IPS-15b (cell line): Measurements from ENCODE around the gene SLC13A3.

ENCODE experiments used
- H3K27me3 ChIP-seq: one replicate; pipeline ENCODE4 v1.6.1; 2013; ENCODE audit warnings: low read length; ENCODE audit not compliant: control insufficient read depth, insufficient read depth
- H3K36me3 ChIP-seq: one replicate; pipeline ENCODE4 v1.6.1; 2013; ENCODE audit warnings: low read length; ENCODE audit not compliant: control insufficient read depth, insufficient read depth
- H3K4me1 ChIP-seq: one replicate; pipeline ENCODE4 v1.6.1; 2013; ENCODE audit warnings: mild to moderate bottlenecking, low read length; ENCODE audit not compliant: control insufficient read depth, insufficient read depth
- H3K4me3 ChIP-seq: one replicate; pipeline ENCODE4 v1.5.1; 2013; ENCODE audit warnings: low read depth, low read length
- H3K9ac ChIP-seq: one replicate; pipeline ENCODE4 v1.6.1; 2013; ENCODE audit warnings: low read depth, mild to moderate bottlenecking, low read length
- H3K9me3 ChIP-seq: one replicate; pipeline ENCODE4 v1.6.1; 2013; ENCODE audit warnings: mild to moderate bottlenecking, low read length; ENCODE audit not compliant: control insufficient read depth, insufficient read depth

SLC13A3 gene

DNA sequence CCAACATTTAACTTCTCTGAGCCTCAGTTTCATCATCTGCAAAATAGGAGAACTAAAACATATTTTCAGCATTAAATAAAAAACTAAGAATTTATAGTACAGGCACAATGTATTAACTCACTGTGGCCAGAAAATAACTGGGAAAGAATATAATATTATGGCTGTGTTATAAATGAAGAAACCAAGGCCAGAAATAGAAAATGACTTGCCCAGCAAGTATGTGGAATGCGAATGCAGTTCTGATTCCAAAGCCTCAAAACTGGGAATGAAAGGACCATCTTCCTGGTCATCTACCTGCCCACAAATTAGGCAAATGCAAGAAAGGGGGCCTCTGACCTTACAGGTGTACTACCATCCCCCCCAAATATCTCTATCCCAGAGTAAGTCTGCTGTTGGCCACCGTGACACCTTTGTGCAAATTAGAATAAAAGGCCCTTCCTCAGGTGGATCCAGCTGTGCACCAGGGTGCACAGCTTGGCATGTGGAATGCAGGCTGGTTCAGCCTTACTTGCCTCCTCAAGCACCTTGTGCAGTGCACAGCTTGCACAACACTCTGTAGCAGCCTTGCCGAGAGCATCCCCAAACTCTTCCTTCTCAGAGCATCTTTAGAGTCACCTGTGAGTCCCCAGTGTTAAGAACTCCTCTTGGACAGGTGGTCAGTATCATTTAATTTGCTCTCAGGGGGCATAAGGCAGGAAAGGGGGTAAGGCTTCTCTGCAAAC, 4.4 kb downstream of the SLC13A3 start:
- Histone ChIP-seq H3K4me1 (no peaks in the 10 kb centered on the region), H3K27me3 (peaks cover 21% of the 10 kb centered on the region), H3K9ac (no peak overlapping the region)

GRCh38 chr20:46646122-46646521, 5.1 kb downstream of the SLC13A3 start:
- no peak overlapping the region for H3K4me3 ChIP-seq

More for the DNA sequence above, 4.4 kb downstream of the SLC13A3 start:
- Histone ChIP-seq H3K9me3 (no peaks in the 10 kb centered on the region), H3K4me3 (no peak overlapping the region), H3K36me3 (no peaks in the 10 kb centered on the region)

DNA sequence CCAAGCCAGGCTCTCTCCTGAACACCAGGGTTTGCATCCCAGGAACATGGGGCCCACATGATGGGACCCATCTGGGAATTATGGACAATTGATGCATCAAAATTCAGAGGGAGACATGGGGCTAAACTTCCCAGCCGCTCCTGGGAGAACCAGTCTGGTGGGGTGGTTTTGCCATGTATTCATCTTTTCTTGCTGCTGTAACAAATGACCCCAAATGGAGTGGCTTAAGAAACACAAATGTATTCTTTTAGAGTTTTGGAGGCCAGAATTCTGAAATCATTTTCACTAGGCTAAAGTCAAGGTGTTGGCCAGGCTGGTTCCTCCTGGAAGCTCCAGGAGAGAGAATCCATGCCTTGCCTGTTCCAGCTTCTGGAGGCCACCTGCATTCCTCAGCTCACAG, 6.5 kb downstream of the SLC13A3 start:
- Histone ChIP-seq H3K36me3 (no peaks in the 10 kb centered on the region), H3K9me3 (no peaks in the 10 kb centered on the region)

More at GRCh38 chr20:46646122-46646521, 5.1 kb downstream of the SLC13A3 start:
- H3K4me1 ChIP-seq: no peaks in the 10 kb centered on the region
- H3K27me3 ChIP-seq: peaks cover 17% of the 10 kb centered on the region
- no peaks in the 10 kb centered on the region for H3K9me3 ChIP-seq
- no peak overlapping the region for H3K9ac ChIP-seq
- no peaks in the 10 kb centered on the region for H3K36me3 ChIP-seq

GRCh38 chr20:46644160-46644559, 7.1 kb downstream of the SLC13A3 start:
- no peaks in the 10 kb centered on the region for H3K4me1 ChIP-seq
- H3K4me3 ChIP-seq: no peak overlapping the region
- H3K9ac ChIP-seq: no peak overlapping the region
- H3K9me3 ChIP-seq: no peaks in the 10 kb centered on the region
- H3K36me3 ChIP-seq: no peaks in the 10 kb centered on the region
- H3K27me3 ChIP-seq: no peaks in the 10 kb centered on the region

More for the DNA sequence above, 6.5 kb downstream of the SLC13A3 start:
- Histone ChIP-seq H3K9ac (no peak overlapping the region), H3K27me3 (peaks cover 4% of the 10 kb centered on the region), H3K4me3 (no peak overlapping the region), H3K4me1 (no peaks in the 10 kb centered on the region)

DNA sequence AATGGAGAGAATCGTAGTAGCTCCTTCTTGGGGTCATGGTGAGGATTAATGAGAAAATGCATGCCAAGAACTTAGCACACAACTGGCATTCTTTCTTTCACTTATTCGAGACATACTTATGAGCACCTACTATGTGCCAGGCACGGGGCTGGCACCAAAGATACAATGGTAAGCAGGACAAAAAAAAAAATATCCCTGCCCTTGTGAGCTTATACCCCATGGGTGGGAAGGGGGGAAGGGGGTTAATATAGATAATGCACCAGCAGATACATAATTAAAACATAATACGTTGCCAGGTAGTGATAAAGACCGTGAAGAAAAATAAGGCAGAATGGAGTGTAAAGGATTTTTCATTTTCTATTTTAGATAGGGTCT, 8.3 kb downstream of the SLC13A3 start:
- Histone ChIP-seq H3K36me3 (no peaks in the 10 kb centered on the region), H3K27me3 (no peaks in the 10 kb centered on the region), H3K4me3 (no peak overlapping the region), H3K4me1 (no peaks in the 10 kb centered on the region), H3K9me3 (no peaks in the 10 kb centered on the region), H3K9ac (no peak overlapping the region)

DNA sequence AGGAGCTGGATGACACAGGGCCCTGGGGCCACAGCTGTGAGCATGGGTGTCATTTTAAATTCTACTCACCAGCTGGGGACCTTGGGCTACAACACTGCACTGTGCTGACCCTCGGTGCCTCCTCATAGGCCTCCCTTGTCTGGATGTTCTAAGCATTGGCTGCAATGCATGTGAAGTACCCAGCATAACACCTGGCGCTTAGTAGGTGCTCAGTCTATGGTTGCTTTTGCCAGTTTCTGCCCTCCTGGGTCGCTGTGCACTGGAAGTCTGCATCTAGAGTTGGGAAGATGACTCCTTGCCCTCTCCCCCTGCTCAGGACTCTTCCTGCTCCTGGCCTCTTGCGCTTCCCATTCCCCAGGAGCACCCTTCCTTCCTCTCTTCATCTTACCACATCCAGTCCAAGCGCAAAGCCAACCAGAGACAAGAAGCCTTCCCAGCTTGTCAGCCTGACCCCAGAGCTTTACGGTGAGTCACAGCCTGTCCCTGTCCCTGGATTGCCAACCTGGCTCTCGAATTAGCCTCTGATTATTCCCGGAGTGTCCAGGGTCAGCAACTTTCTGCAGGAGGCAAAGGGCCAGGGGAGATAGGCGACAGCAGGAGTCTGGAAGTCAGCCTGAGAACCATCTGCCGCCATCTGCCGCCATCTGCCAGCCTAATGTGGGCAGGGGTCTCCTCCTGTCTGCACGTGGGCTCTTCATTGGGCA, 8.8 kb downstream of the SLC13A3 start:
- Histone ChIP-seq H3K9me3 (no peaks in the 10 kb centered on the region), H3K27me3 (no peaks in the 10 kb centered on the region), H3K36me3 (no peaks in the 10 kb centered on the region), H3K4me3 (no peak overlapping the region), H3K9ac (no peak overlapping the region), H3K4me1 (no peaks in the 10 kb centered on the region)

DNA sequence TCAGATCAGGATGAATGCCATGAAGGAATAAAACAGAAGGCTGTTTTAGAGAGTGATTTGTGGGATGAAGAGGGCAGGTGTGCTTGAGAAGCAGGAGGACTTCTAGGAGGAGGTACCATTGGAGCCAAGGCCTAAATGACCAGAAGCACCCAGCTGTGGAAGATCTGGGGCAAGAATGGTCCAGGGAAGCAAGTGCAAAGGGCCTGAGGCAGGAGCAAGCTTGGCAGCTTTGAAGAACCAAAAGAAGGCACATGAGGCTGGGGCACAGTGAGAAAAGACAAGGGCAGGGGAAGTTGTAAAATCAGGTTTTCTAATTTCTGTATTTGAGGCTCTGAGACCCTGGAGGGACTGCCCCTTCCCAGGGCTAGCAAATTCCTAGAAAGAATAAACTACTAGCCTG, 9.8 kb downstream of the SLC13A3 start:
- no peaks in the 10 kb centered on the region for H3K27me3 ChIP-seq
- no peak overlapping the region for H3K9ac ChIP-seq
- H3K4me3 ChIP-seq: no peak overlapping the region
- H3K4me1 ChIP-seq: no peaks in the 10 kb centered on the region
- H3K36me3 ChIP-seq: no peaks in the 10 kb centered on the region
- H3K9me3 ChIP-seq: no peaks in the 10 kb centered on the region

DNA sequence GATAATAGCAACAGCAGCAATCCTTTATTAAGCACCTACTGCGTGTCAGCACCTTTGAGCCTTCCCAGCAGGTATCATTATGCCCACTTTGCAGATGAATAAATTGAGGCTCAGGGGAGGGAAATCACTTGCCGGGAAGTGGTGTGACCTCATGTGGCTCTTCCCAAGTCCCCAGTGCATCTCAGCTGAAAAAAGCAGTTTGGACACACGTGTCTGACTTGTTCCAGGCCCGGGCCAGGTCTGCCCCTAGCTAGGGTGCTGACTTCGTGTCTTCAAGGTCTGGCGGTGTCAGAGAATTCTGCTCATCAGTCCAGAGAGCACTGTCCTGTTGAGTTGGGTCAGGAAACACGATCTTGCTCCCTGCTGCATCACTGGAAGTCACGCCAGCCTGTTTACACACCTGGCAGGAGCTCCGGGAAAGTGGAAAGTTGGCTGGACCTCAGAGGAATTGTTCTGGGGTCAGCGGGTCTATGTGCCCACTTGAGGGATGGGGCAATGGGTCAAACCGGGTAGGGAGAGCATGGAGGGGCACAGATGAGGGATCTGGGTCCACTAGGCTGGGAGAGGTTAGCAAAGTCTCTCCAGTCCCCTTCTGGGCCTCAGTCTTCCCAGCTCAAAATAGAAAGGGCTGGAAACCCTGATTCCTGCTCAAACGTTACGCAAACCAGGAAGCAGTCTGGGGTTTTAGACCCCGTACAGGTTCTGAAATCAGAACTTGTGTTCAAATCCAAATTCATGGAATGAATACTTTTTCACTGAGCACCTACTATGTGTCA, 10.5 kb downstream of the SLC13A3 start:
- H3K4me1 ChIP-seq: no peaks in the 10 kb centered on the region
- H3K9me3 ChIP-seq: no peaks in the 10 kb centered on the region
- H3K36me3 ChIP-seq: no peaks in the 10 kb centered on the region
- H3K9ac ChIP-seq: no peak overlapping the region
- no peaks in the 10 kb centered on the region for H3K27me3 ChIP-seq
- no peak overlapping the region for H3K4me3 ChIP-seq

- H3K4me3 ChIP-seq: no peak overlapping the region
- H3K4me1 ChIP-seq: no peaks in the 10 kb centered on the region
- H3K9me3 ChIP-seq: no peaks in the 10 kb centered on the region
- no peaks in the 10 kb centered on the region for H3K36me3 ChIP-seq
- no peaks in the 10 kb centered on the region for H3K27me3 ChIP-seq
- H3K9ac ChIP-seq: no peak overlapping the region
These were observed 11.2 kb downstream of the SLC13A3 start for GRCh38 chr20:46640044-46640443.

DNA sequence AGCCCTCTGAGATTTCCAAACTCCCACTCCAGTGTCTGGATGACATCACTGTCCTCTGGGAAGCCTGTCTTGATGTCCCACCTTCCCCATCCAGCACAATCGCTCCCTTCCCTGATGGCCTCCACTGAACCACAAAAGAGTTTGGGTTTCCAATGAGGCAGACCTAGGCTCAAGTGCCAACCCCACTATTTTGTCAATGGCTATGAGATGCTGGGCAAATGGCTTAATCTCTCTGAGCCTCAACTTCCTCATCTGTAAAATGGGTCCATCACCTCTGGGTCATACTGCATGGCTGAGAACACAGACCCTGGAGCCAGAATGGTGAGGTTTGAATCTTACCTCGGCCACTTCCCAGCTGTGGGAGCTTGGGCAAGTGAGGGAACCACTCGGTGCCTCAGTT, 11.7 kb downstream of the SLC13A3 start:
- Histone ChIP-seq H3K27me3 (no peaks in the 10 kb centered on the region), H3K4me1 (no peaks in the 10 kb centered on the region), H3K4me3 (no peak overlapping the region), H3K9me3 (no peaks in the 10 kb centered on the region), H3K36me3 (no peaks in the 10 kb centered on the region), H3K9ac (no peak overlapping the region)

DNA sequence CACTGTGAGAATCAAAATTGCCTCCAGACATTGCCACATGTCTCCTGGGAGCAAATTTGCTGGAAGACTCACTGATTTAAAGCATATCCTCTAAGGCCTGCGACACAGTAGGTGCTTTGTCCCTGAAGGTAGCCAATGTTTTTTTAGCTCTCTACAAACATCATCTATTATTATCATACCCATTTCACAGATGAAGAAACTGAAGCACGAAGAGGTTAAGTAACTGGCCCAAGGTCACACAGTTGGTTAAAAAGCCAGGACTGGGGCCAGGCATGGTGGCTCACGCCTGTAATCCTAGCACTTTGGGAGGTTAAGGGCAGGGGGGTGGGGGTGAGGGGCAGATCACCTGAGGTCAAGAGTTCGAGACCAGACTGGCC, 12.4 kb downstream of the SLC13A3 start:
- H3K9me3 ChIP-seq: no peaks in the 10 kb centered on the region
- no peak overlapping the region for H3K9ac ChIP-seq
- no peaks in the 10 kb centered on the region for H3K4me1 ChIP-seq
- H3K36me3 ChIP-seq: no peaks in the 10 kb centered on the region
- H3K27me3 ChIP-seq: no peaks in the 10 kb centered on the region
- no peak overlapping the region for H3K4me3 ChIP-seq
